OCI-LY3 (cell line): ENCODE results near the gene GPER1.
A peak's percentile ranks its signal among the peaks of the same experiment; 100 is the strongest.
"Not testable (repeated sequence)": the region's sequence is repeated elsewhere in the genome, so short reads cannot be mapped to it uniquely, and the experiment has no call there.

Experiments
- H2AFZ ChIP-seq: fragments of 200-600, 300-600 bp; shearing (Covaris generic); 2 replicates; pipeline ENCODE4 v1.6.0; 2014; ENCODE audit warnings: antibody characterized with exemption, low read depth, low read length
- H3K27ac ChIP-seq: fragments of 200-600, 300-600 bp; sonication (generic); 2 replicates; pipeline ENCODE4 v1.5.1; 2014; ENCODE audit warnings: mild to moderate bottlenecking, low read length, moderate library complexity, mixed read lengths
- H3K27me3 ChIP-seq: fragments of 200-600, 300-600 bp; sonication (generic); 2 replicates; pipeline ENCODE4 v1.6.1; 2014; ENCODE audit warnings: low read depth, low read length, mixed read lengths
- H3K36me3 ChIP-seq: fragments of 200-600, 300-600 bp; sonication (generic); replicated peaks from 2 replicates; pipeline ENCODE3; 2014; ENCODE audit warnings: low read depth, low read length, mixed read lengths
- H3K4me1 ChIP-seq: fragments of 300-600, 200-600 bp; sonication (generic); 2 replicates; pipeline ENCODE4 v1.6.1; 2014; ENCODE audit warnings: low read length, mixed read lengths
- H3K4me2 ChIP-seq: fragments of 200-600, 300-600 bp; sonication (generic); 2 replicates; pipeline ENCODE4 v1.6.1; 2014; ENCODE audit warnings: low read length, mixed read lengths
- H3K4me3 ChIP-seq: fragments of 300-600, 200-600 bp; sonication (generic); 2 replicates; pipeline ENCODE4 v1.5.1; 2014; ENCODE audit warnings: antibody characterized with exemption, mild to moderate bottlenecking, low read length, moderate library complexity
- H3K79me2 ChIP-seq: fragments of 300-600, 200-600 bp; shearing (Covaris generic); 2 replicates; pipeline ENCODE4 v1.6.1; 2014; ENCODE audit warnings: mild to moderate bottlenecking, low read length, mixed read lengths
- H3K9ac ChIP-seq: fragments of 300-600, 200-600 bp; shearing (Covaris generic); 2 replicates; pipeline ENCODE4 v1.6.0; 2014; ENCODE audit warnings: mild to moderate bottlenecking, low read length, moderate library complexity
- H3K9me3 ChIP-seq: fragments of 200-600, 300-600 bp; shearing (Covaris generic); 2 replicates; pipeline ENCODE4 v1.6.1; 2014; ENCODE audit warnings: low read length, mixed read lengths; ENCODE audit not compliant: insufficient read depth
- H4K20me1 ChIP-seq: fragments of 200-600, 300-600 bp; sonication (generic); 2 replicates; pipeline ENCODE4 v1.6.1; 2016; ENCODE audit warnings: low read length, mixed read lengths; ENCODE audit not compliant: insufficient read depth
- CTCF ChIP-seq: fragments of 200-600, 300-600 bp; sonication (generic); IDR thresholded peaks from 2 replicates; pipeline ENCODE4 v1.5.1; 2014; ENCODE audit warnings: antibody characterized with exemption, low read length, low read depth
- EZH2phosphoT487 ChIP-seq: fragments of 200-600 bp; shearing (Covaris generic); IDR thresholded peaks from 2 replicates; pipeline ENCODE4 v1.6.1; 2018; ENCODE audit warnings: antibody characterized with exemption, mixed run types, low read depth

Gene GPER1

GRCh38 chr7:1087952-1088920 is at the start of gene GPER1:
GPER1 (plus strand) TSS chr7:1088113; CDS start chr7:1091729, 3,616 bp downstream.
- peak within 1 kb of the TSS; percentile 28; the same call in 1 of the 2 replicates for H2AFZ ChIP-seq
- H3K9me3 ChIP-seq: no peaks in the 10 kb centered on the region
- H3K27me3 ChIP-seq: no peaks in the 10 kb centered on the region
- H4K20me1 ChIP-seq: no peaks in the 10 kb centered on the region
- peak within 1 kb of the TSS; percentile 71 for H3K4me2 ChIP-seq
- TF ChIP-seq EZH2phosphoT487: no peak
- no peak for TF ChIP-seq CTCF
- H3K36me3 ChIP-seq: peaks cover 4% of the 10 kb centered on the region
- peak within 1 kb of the TSS; percentile 81 for H3K4me3 ChIP-seq
- peak within 1 kb of the TSS; percentile 70 for H3K9ac ChIP-seq
- H3K4me1 ChIP-seq: peaks cover 38% of the 10 kb centered on the region
- H3K79me2 ChIP-seq: peaks cover 6% of the 10 kb centered on the region; the same call in 1 of the 2 replicates
- peak within 1 kb of the TSS; percentile 81 for H3K27ac ChIP-seq

GRCh38 chr7:1040233-1040632 is 47.7 kb upstream of the GPER1 start:
- not testable (repeated sequence) for H3K27ac ChIP-seq, H3K27me3 ChIP-seq, H3K9me3 ChIP-seq, H3K4me3 ChIP-seq, H3K79me2 ChIP-seq, H4K20me1 ChIP-seq, H3K4me2 ChIP-seq, H2AFZ ChIP-seq, H3K9ac ChIP-seq, H3K36me3 ChIP-seq
- H3K4me1 ChIP-seq: peaks cover 10% of the 10 kb centered on the region

- Histone ChIP-seq H3K4me1 (peaks cover 12% of the 10 kb centered on the region), H3K79me2 (no peaks in the 10 kb centered on the region), H3K9ac (no peak overlapping the region), H3K27ac (no peak overlapping the region), H3K27me3 (no peaks in the 10 kb centered on the region), H4K20me1 (no peaks in the 10 kb centered on the region), H2AFZ (no peak overlapping the region), H3K9me3 (no peaks in the 10 kb centered on the region), H3K4me3 (no peak overlapping the region), H3K4me2 (no peak overlapping the region), H3K36me3 (peaks cover under 1% of the 10 kb centered on the region)
- no peak for TF ChIP-seq CTCF
- TF ChIP-seq EZH2phosphoT487: no peak
Observed at GRCh38 chr7:1040790-1041189, 47.1 kb upstream of the GPER1 start.

GRCh38 chr7:1041551-1042491 is 46.1 kb upstream of the GPER1 start:
- no peak overlapping the region for H3K4me2 ChIP-seq
- H3K79me2 ChIP-seq: no peaks in the 10 kb centered on the region
- no peak overlapping the region for H3K27ac ChIP-seq
- no peaks in the 10 kb centered on the region for H3K27me3 ChIP-seq
- H3K4me1 ChIP-seq: peaks cover 12% of the 10 kb centered on the region
- no peaks in the 10 kb centered on the region for H4K20me1 ChIP-seq
- no peaks in the 10 kb centered on the region for H3K9me3 ChIP-seq
- no peak overlapping the region for H2AFZ ChIP-seq
- no peaks in the 10 kb centered on the region for H3K36me3 ChIP-seq
- TF ChIP-seq CTCF: no peak
- no peak for TF ChIP-seq EZH2phosphoT487
- H3K9ac ChIP-seq: no peak overlapping the region
- no peak overlapping the region for H3K4me3 ChIP-seq
